ENCODE results near the gene CACNG4.

The CACNG4 gene

GRCh38 chr17:66923886-66924285, 40.6 kb upstream of the CACNG4 start:
- H4K20me1 ChIP-seq (ENCODE audit: control insufficient read depth, insufficient read depth, low read depth, low read length), result no peaks in the 10 kb centered on the region
- peaks cover 13% of the 10 kb centered on the region for H3K27me3 ChIP-seq (ENCODE audit: control insufficient read depth, low read length)
- no peak overlapping the region for H3K4me3 ChIP-seq (ENCODE audit: low read length)
- no peak overlapping the region for H3K4me2 ChIP-seq (ENCODE audit: low read length)
- H3K4me1 ChIP-seq (ENCODE audit: control insufficient read depth, low read length), result no peaks in the 10 kb centered on the region
- H3K79me2 ChIP-seq (ENCODE audit: control insufficient read depth, low read length), result no peaks in the 10 kb centered on the region
- no peaks in the 10 kb centered on the region for H3K9me3 ChIP-seq (ENCODE audit: control insufficient read depth, insufficient read depth, low read length)
- H3K36me3 ChIP-seq (ENCODE audit: control insufficient read depth, low read length), result no peaks in the 10 kb centered on the region
- H3K9me2 ChIP-seq (replicated peaks; ENCODE audit: control insufficient read depth, low read length), result no peaks in the 10 kb centered on the region
- no peaks in the 10 kb centered on the region for H3F3A ChIP-seq (ENCODE audit: control insufficient read depth, insufficient read depth)
- TF ChIP-seq EZH2phosphoT487 (IDR thresholded peaks at IDR 0.05; ENCODE audit: borderline replicate concordance, low read length) (no peak), CTCF (IDR thresholded peaks at IDR 0.05; ENCODE audit: low read depth, low read length, poor library complexity, severe bottlenecking) (no peak)
- no peak overlapping the region for H3K27ac ChIP-seq (ENCODE audit: low read depth, low read length)

GRCh38 chr17:66925811-66926500, 38.6 kb upstream of the CACNG4 start:
- Histone ChIP-seq H3K27me3 (ENCODE audit: control insufficient read depth, low read length) (peaks cover 13% of the 10 kb centered on the region), H3K9me3 (ENCODE audit: control insufficient read depth, insufficient read depth, low read length) (no peaks in the 10 kb centered on the region), H3K4me1 (ENCODE audit: control insufficient read depth, low read length) (no peaks in the 10 kb centered on the region), H3K27ac (ENCODE audit: low read depth, low read length) (no peak overlapping the region), H3K4me3 (ENCODE audit: low read length) (no peak overlapping the region), H3K36me3 (ENCODE audit: control insufficient read depth, low read length) (no peaks in the 10 kb centered on the region), H3K79me2 (ENCODE audit: control insufficient read depth, low read length) (no peaks in the 10 kb centered on the region), H3F3A (ENCODE audit: control insufficient read depth, insufficient read depth) (no peaks in the 10 kb centered on the region), H3K4me2 (ENCODE audit: low read length) (no peak overlapping the region), H3K9me2 (replicated peaks; ENCODE audit: control insufficient read depth, low read length) (no peaks in the 10 kb centered on the region), H4K20me1 (ENCODE audit: control insufficient read depth, insufficient read depth, low read depth, low read length) (no peaks in the 10 kb centered on the region)
- TF ChIP-seq CTCF (IDR thresholded peaks at IDR 0.05; ENCODE audit: low read depth, low read length, poor library complexity, severe bottlenecking) (no peak), EZH2phosphoT487 (IDR thresholded peaks at IDR 0.05; ENCODE audit: borderline replicate concordance, low read length) (no peak)

- no peak overlapping the region for H3K4me2 ChIP-seq (ENCODE audit: low read length)
- no peaks in the 10 kb centered on the region for H3K9me3 ChIP-seq (ENCODE audit: control insufficient read depth, insufficient read depth, low read length)
- no peaks in the 10 kb centered on the region for H3K36me3 ChIP-seq (ENCODE audit: control insufficient read depth, low read length)
- TF ChIP-seq EZH2phosphoT487 (IDR thresholded peaks at IDR 0.05; ENCODE audit: borderline replicate concordance, low read length), result no peak
- TF ChIP-seq CTCF (IDR thresholded peaks at IDR 0.05; ENCODE audit: low read depth, low read length, poor library complexity, severe bottlenecking), result no peak
- no peak overlapping the region for H3K27ac ChIP-seq (ENCODE audit: low read depth, low read length)
- H4K20me1 ChIP-seq (ENCODE audit: control insufficient read depth, insufficient read depth, low read depth, low read length), result no peaks in the 10 kb centered on the region
- H3K27me3 ChIP-seq (ENCODE audit: control insufficient read depth, low read length), result peaks cover 13% of the 10 kb centered on the region
- no peaks in the 10 kb centered on the region for H3K79me2 ChIP-seq (ENCODE audit: control insufficient read depth, low read length)
- no peaks in the 10 kb centered on the region for H3F3A ChIP-seq (ENCODE audit: control insufficient read depth, insufficient read depth)
- H3K9me2 ChIP-seq (replicated peaks; ENCODE audit: control insufficient read depth, low read length), result no peaks in the 10 kb centered on the region
- H3K4me1 ChIP-seq (ENCODE audit: control insufficient read depth, low read length), result no peaks in the 10 kb centered on the region
- no peak overlapping the region for H3K4me3 ChIP-seq (ENCODE audit: low read length)
Observed at GRCh38 chr17:66928949-66929348, 35.6 kb upstream of the CACNG4 start.
